ENCODE results near the gene MGLL. TPM values are rescaled to one million over a fixed set of nuclear protein-coding genes. Genes with fewer than 3 reads are reported as not detected.

Gene MGLL
- total RNA-seq, 1 experiment from 2014 or later = 2.1 TPM

DNA sequence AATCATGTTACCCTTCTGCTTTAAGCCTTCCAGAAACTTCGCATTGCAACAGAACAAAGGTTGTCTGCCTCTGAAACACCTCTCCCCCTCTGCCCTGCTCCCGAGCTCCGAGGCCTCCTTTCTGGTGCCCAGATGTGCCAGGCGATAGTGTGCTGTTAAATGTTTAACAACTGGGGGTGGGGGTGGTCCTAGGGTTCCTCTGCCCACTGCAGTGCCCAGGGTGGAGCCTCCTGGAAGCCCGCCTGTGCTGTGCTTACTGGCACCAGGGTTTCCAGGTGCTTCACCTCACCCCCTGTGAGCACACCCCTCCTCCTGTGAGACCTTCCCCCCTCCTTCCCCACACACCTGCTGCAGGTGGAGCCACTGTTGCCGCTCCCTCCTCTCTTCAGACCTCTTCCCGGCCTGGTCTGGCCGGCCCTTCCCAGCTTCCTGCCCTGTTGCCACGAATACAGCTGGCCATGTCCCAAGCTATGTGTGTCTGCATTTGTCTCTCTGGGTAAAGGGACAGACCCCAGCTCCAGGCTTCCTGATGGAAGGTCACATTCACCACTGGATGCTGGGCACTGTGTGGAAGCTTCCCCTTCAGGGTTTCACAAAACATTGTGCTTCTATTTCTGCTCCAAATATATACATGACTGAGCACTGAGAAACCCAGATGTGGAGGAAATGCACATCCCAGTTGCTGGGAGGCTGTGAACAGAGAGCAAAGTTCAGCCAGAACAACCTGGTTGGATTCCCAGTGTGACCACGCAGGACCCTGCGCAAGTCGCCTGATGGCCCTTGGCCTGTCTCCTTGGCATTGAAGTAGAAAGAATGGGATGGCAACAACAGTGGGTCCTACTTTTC lies 37.2 kb downstream of the MGLL start:
- intact Hi-C loops (cut with micrococcal nuclease; ENCODE audit: unreplicated experiment) (no loop called here), in situ Hi-C loops (cut with HindIII; ENCODE audit: low pct_unique_long_range_greater_than_20kb, low sequenced_read_pairs) (no loop called here)
- no peak for DNase-seq (ENCODE audit: low read depth, low spot score)
- CTCF ChIA-PET = no interaction called here
- TF ChIP-seq SIN3A (IDR thresholded peaks at IDR 0.05; ENCODE audit: borderline replicate concordance, insufficient read depth, low read depth, low read length) = no peak
- no peak for TF ChIP-seq POLR2AphosphoS5 (IDR thresholded peaks at IDR 0.05; ENCODE audit: low read depth, low read length)
- TF ChIP-seq, protein P1, sequence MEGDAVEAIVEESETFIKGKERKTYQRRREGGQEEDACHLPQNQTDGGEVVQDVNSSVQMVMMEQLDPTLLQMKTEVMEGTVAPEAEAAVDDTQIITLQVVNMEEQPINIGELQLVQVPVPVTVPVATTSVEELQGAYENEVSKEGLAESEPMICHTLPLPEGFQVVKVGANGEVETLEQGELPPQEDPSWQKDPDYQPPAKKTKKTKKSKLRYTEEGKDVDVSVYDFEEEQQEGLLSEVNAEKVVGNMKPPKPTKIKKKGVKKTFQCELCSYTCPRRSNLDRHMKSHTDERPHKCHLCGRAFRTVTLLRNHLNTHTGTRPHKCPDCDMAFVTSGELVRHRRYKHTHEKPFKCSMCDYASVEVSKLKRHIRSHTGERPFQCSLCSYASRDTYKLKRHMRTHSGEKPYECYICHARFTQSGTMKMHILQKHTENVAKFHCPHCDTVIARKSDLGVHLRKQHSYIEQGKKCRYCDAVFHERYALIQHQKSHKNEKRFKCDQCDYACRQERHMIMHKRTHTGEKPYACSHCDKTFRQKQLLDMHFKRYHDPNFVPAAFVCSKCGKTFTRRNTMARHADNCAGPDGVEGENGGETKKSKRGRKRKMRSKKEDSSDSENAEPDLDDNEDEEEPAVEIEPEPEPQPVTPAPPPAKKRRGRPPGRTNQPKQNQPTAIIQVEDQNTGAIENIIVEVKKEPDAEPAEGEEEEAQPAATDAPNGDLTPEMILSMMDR (IDR thresholded peaks at IDR 0.05) = no peak
- no peak for TF ChIP-seq TCF7L2 (IDR thresholded peaks at IDR 0.05; ENCODE audit: low read depth, low read length)
- TF ChIP-seq, protein P2, sequence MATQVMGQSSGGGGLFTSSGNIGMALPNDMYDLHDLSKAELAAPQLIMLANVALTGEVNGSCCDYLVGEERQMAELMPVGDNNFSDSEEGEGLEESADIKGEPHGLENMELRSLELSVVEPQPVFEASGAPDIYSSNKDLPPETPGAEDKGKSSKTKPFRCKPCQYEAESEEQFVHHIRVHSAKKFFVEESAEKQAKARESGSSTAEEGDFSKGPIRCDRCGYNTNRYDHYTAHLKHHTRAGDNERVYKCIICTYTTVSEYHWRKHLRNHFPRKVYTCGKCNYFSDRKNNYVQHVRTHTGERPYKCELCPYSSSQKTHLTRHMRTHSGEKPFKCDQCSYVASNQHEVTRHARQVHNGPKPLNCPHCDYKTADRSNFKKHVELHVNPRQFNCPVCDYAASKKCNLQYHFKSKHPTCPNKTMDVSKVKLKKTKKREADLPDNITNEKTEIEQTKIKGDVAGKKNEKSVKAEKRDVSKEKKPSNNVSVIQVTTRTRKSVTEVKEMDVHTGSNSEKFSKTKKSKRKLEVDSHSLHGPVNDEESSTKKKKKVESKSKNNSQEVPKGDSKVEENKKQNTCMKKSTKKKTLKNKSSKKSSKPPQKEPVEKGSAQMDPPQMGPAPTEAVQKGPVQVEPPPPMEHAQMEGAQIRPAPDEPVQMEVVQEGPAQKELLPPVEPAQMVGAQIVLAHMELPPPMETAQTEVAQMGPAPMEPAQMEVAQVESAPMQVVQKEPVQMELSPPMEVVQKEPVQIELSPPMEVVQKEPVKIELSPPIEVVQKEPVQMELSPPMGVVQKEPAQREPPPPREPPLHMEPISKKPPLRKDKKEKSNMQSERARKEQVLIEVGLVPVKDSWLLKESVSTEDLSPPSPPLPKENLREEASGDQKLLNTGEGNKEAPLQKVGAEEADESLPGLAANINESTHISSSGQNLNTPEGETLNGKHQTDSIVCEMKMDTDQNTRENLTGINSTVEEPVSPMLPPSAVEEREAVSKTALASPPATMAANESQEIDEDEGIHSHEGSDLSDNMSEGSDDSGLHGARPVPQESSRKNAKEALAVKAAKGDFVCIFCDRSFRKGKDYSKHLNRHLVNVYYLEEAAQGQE (IDR thresholded peaks at IDR 0.05; ENCODE audit: insufficient read depth in 1 of 2, low read depth in 2 of 2, low read length in 1 of 2) = no peak
- POLR2A ChIA-PET = interaction anchor here (0.6 kb wide), 1 partner anchor 37 kb away, joined by 3 read pairs; the partner anchor contains the start of gene MGLL
- Histone ChIP-seq H3K36me3 (ENCODE audit: control insufficient read depth, insufficient read depth, low read length) (no peaks in the 10 kb centered on the region), H3K4me1 (ENCODE audit: control insufficient read depth, insufficient read depth, low read length) (no peaks in the 10 kb centered on the region), H3K27ac (ENCODE audit: low read length) (no peak overlapping the region), H3K4me3 (ENCODE audit: low read depth in 2 of 2, low read length in 2 of 2) (no peak overlapping the region), H3K27me3 (ENCODE audit: control insufficient read depth, insufficient read depth, low read length) (no peaks in the 10 kb centered on the region), H3K9me3 (ENCODE audit: control insufficient read depth, insufficient read depth, low read depth, low read length) (no peaks in the 10 kb centered on the region)
- BruUV-seq (replicated peaks) = no TSS peak
- no peak for ATAC-seq

DNA sequence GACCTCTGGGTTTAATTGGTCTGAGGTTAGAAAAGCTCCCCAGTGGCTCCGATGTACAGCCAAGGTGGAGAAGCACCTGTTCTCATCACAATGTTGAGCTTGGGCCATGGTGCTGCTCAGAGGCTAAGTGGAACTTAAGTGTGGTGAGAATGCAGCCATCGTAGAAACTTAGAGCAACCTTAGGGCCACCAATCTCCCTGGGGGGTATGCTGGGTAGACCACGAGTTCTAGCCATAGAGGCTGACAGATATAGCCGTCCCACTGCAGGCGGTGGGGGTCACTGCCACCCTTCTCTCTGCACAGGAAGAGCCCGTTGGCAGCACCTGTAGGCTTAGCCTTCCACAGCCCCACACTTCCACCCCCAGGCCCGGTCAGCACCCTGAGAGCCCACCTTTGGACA lies 38.0 kb downstream of the MGLL start:
- H3K36me3 ChIP-seq (ENCODE audit: control insufficient read depth, insufficient read depth, low read length) = no peaks in the 10 kb centered on the region
- no peak overlapping the region for H3K27ac ChIP-seq (ENCODE audit: low read length)
- no peaks in the 10 kb centered on the region for H3K27me3 ChIP-seq (ENCODE audit: control insufficient read depth, insufficient read depth, low read length)
- ATAC-seq (no peak), DNase-seq (ENCODE audit: low read depth, low spot score) (no peak)
- H3K4me3 ChIP-seq (ENCODE audit: low read depth in 2 of 2, low read length in 2 of 2) = no peak overlapping the region
- ChIA-PET POLR2A (no interaction called here), CTCF (no interaction called here)
- H3K9me3 ChIP-seq (ENCODE audit: control insufficient read depth, insufficient read depth, low read depth, low read length) = no peaks in the 10 kb centered on the region
- H3K4me1 ChIP-seq (ENCODE audit: control insufficient read depth, insufficient read depth, low read length) = no peaks in the 10 kb centered on the region
- no TSS peak for BruUV-seq (replicated peaks)
- TF ChIP-seq SIN3A (IDR thresholded peaks at IDR 0.05; ENCODE audit: borderline replicate concordance, insufficient read depth, low read depth, low read length) (no peak), TCF7L2 (IDR thresholded peaks at IDR 0.05; ENCODE audit: low read depth, low read length) (no peak), POLR2AphosphoS5 (IDR thresholded peaks at IDR 0.05; ENCODE audit: low read depth, low read length) (no peak)
- TF ChIP-seq, protein P2 (IDR thresholded peaks at IDR 0.05; ENCODE audit: insufficient read depth in 1 of 2, low read depth in 2 of 2, low read length in 1 of 2) = no peak
- TF ChIP-seq, protein P1 (IDR thresholded peaks at IDR 0.05) = no peak
- in situ Hi-C loops (cut with HindIII; ENCODE audit: low pct_unique_long_range_greater_than_20kb, low sequenced_read_pairs) (no loop called here), intact Hi-C loops (cut with micrococcal nuclease; ENCODE audit: unreplicated experiment) (no loop called here)
